Naive thymus-derived CD4-positive, alpha-beta T cell (primary cell): Measurements from ENCODE around the gene TLE2. TPM values are rescaled to one million over a fixed set of nuclear protein-coding genes. Genes with fewer than 3 reads are reported as not detected.
A peak's percentile ranks its signal among the peaks of the same experiment; 100 is the strongest.

ENCODE experiments used
- ATAC-seq: fragments of 150-1000 bp; cut with Tn5 transposase; 2 replicates; pipeline ENCODE4 v1.10.0; 2021; ENCODE audit warnings: mild to moderate bottlenecking, moderate library complexity
- CTCF ChIA-PET: fragments of 350-600 bp; sonication (Branson Sonifier 250); formaldehyde crosslinking; loops from one replicate; lab custom pipeline; 2021; ENCODE audit warnings: antibody characterized with exemption; lab: Charles Lee
- POLR2A ChIA-PET: fragments of 350-600 bp; sonication (Branson Sonifier 250); formaldehyde crosslinking; loops from one replicate; lab custom pipeline; 2021; ENCODE audit warnings: antibody characterized with exemption, inconsistent platforms; lab: Charles Lee
- DNase-seq, 9 donors: peaks; one replicate each; pipeline versions ENCODE4 v3.0.0 to v3.0.0-alpha.2; 2020 to 2022; ENCODE audit warnings: mixed read lengths in 1 of 9
- H3K27ac ChIP-seq: one replicate; pipeline ENCODE4 v1.7.0; 2013; ENCODE audit warnings: mild to moderate bottlenecking, low read depth, low read length, moderate library complexity
- H3K27me3 ChIP-seq, 2 donors: one replicate each; pipeline ENCODE4 v1.7.0; 2013; ENCODE audit warnings: low read length in 2 of 2, mild to moderate bottlenecking in 2 of 2, moderate library complexity in 2 of 2; ENCODE audit not compliant: control insufficient read depth in 2 of 2, insufficient read depth in 2 of 2
- H3K36me3 ChIP-seq, 3 experiments: 1 replicate in 2 of 3; 2 replicates in 1 of 3; pipeline ENCODE4 v1.7.0; 2013; ENCODE audit warnings: low read length in 3 of 3, mild to moderate bottlenecking in 3 of 3, moderate library complexity in 1 of 3; ENCODE audit not compliant: insufficient read depth in 3 of 3, control insufficient read depth in 2 of 3
- H3K4me1 ChIP-seq, 2 donors: one replicate each; pipeline ENCODE4 v1.7.0; 2013; ENCODE audit warnings: low read length in 2 of 2, mild to moderate bottlenecking in 2 of 2, moderate library complexity in 1 of 2; ENCODE audit not compliant: control insufficient read depth in 2 of 2, insufficient read depth in 2 of 2
- H3K4me3 ChIP-seq: 2 replicates; pipeline ENCODE4 v1.7.0; 2013; ENCODE audit warnings: mild to moderate bottlenecking, low read length
- H3K9me3 ChIP-seq, 3 experiments: 1 replicate in 2 of 3; 2 replicates in 1 of 3; pipeline ENCODE4 v1.7.0; 2013; ENCODE audit warnings: low read length in 3 of 3; ENCODE audit not compliant: control insufficient read depth in 2 of 3
- H3K27ac Mint-ChIP-seq, 9 donors: one replicate each; pipeline ENCODE4 v1.8.0; 2020 to 2022; ENCODE audit warnings: mixed read lengths in 9 of 9, mild to moderate bottlenecking in 8 of 9, moderate library complexity in 5 of 9, inconsistent platforms in 2 of 9
- H3K27me3 Mint-ChIP-seq, 5 donors: one replicate each; pipeline ENCODE4 v1.8.0; 2021 to 2022; ENCODE audit warnings: mixed read lengths in 5 of 5, mild to moderate bottlenecking in 1 of 5
- H3K36me3 Mint-ChIP-seq, 5 donors: one replicate each; pipeline ENCODE4 v1.8.0; 2020 to 2022; ENCODE audit warnings: mixed read lengths in 5 of 5, mild to moderate bottlenecking in 3 of 5, inconsistent platforms in 1 of 5
- H3K4me1 Mint-ChIP-seq, 7 donors: one replicate each; pipeline ENCODE4 v1.8.0; 2020 to 2022; ENCODE audit warnings: mixed read lengths in 7 of 7, mild to moderate bottlenecking in 3 of 7, inconsistent platforms in 1 of 7
- H3K4me3 Mint-ChIP-seq, 10 donors: one replicate each; pipeline ENCODE4 v1.8.0; 2020 to 2022; ENCODE audit warnings: mild to moderate bottlenecking in 10 of 10, mixed read lengths in 10 of 10, moderate library complexity in 6 of 10, inconsistent platforms in 2 of 10
- H3K9me3 Mint-ChIP-seq, 11 donors: one replicate each; pipeline ENCODE4 v1.8.0; 2020 to 2022; ENCODE audit warnings: mixed read lengths in 11 of 11, mild to moderate bottlenecking in 4 of 11, inconsistent platforms in 1 of 11, moderate library complexity in 1 of 11
- intact Hi-C, 2 donors: fragments of 100-400 bp; cut with micrococcal nuclease; formaldehyde crosslinking; loops; one replicate each; pipeline ENCODE4 v1.15.1; 2023
- polyA plus RNA-seq, 2 donors: library from polyadenylated mRNA; unstranded; fragments of 300-500 nt; fragmentation: Illumina TruSeq; gene quantifications; one replicate each; pipeline ENCODE4 v1.2.3, GENCODE V29; 2021
- total RNA-seq, 6 experiments: library from RNA in 5 of 6; stranded (reverse) in 5 of 6; gene quantifications; 1 replicate in 5 of 6; 2 replicates in 1 of 6; pipeline ENCODE4 v1.2.3 and lab custom pipeline; 2021 to 2026

The TLE2 gene
- total and polyA plus RNA-seq, 7 experiments from 2014 or later, result 1.1 to 33.6 (median 14.3) TPM

DNA sequence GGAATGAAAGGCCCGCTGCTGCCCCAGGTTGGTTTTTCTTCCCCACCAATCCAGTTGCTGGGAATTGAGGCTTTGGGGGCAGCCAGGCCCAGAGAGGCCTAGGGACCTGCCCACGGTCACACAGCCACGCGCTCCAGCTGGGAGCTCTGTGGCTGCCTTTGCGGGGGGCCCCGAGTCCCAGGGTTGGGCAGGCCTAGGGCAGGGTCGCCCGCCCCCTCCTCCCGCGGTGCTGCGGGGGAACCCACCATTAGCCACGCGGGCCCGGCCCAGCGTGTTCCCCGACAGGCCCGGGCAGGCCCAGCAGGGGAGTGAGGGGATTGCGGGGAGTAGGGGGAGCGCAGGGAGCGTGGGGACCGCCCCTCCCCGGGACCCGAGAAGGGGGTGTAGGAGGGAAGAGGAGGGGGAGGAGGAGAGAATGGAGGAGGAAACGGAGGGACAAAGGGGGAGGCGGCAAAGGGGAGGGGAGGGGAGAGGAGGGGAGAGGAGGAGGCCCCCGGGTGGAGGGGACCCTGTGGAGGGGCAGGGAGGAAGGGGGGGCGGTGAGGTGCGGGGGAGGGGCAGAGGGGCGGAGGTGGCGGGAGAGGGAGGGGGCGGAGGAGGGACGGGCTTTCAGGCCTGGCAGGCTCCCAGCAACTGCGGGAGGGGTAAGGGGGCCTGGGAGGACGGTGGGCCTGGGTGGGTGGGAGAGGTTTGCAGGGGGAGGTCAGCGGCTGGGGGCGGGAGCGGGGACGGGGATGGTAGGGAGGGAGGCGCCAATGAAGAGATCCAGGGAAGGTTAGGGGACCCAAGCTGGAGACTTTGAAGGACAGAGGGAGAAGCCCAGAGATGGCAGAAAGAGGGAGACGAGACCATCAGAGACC, 12.9 kb upstream of the TLE2 start:
- peak overlapping the region in 9 of 10 donors; percentile 34 to 84 (median 70) for H3K4me3 Mint-ChIP-seq

DNA sequence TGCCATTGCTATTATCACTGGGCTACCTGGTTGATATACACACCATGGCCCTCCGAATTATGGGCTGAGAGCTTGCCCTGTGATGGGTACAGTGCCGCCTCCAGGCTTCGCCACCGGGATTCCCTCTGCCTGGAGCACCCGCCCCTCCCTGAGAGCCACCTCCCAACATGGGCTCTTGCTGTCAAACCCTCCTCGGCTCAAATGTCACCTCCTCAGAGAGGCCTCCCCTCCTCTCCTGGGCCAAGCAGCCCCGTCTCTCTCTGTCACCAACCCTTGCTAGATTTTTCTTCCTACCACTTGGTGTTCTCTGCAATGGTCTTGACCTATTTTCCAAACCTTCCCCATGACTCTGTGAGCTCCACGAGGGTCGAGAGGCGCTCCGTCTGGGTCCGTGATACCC, 12.2 kb upstream of the TLE2 start:
- peaks cover 0 to 5% of the 10 kb centered on the region in 2 donors for H3K4me1 ChIP-seq
- Mint-ChIP-seq H3K27me3 (peaks cover 0 to 11% (median 0%) of the 10 kb centered on the region in 5 donors), H3K9me3 (peaks cover 0 to 2% (median 0%) of the 10 kb centered on the region in 11 donors), H3K4me3 (peak overlapping the region in 3 of 10 donors; percentile 16 to 45 (median 25)), H3K36me3 (no peaks in the 10 kb centered on the region), H3K27ac (peak overlapping the region in 7 of 9 donors; percentile 18 to 83 (median 67)), H3K4me1 (peaks cover 12 to 40% (median 26%) of the 10 kb centered on the region in 7 donors)
- no peak overlapping the region for H3K4me3 ChIP-seq
- peak overlapping the region; percentile 51 for H3K27ac ChIP-seq
- ChIA-PET CTCF (no interaction called here), POLR2A (interaction anchor here (1.3 to 9.9 kb wide), 3 partner anchors 11 to 16 kb away, joined by 3 to 359 read pairs (median 10); partner anchors contain the start of gene TLE5)
- H3K36me3 ChIP-seq, result no peaks in the 10 kb centered on the region
- DNase-seq, result no peak
- ATAC-seq, result no peak
- intact Hi-C loops, result no loop called here
- H3K27me3 ChIP-seq, result no peaks in the 10 kb centered on the region
- H3K9me3 ChIP-seq, result no peaks in the 10 kb centered on the region

More for the DNA sequence above, 12.9 kb upstream of the TLE2 start:
- intact Hi-C loops, result no loop called here
- Histone ChIP-seq H3K27ac (peak overlapping the region; percentile 58), H3K4me3 (no peak overlapping the region), H3K36me3 (no peaks in the 10 kb centered on the region), H3K4me1 (no peaks in the 10 kb centered on the region), H3K9me3 (no peaks in the 10 kb centered on the region), H3K27me3 (no peaks in the 10 kb centered on the region)
- Mint-ChIP-seq H3K4me1 (peaks cover 5 to 40% (median 23%) of the 10 kb centered on the region in 7 donors), H3K27ac (peak overlapping the region in 8 of 9 donors; percentile 34 to 90 (median 78)), H3K36me3 (no peaks in the 10 kb centered on the region), H3K9me3 (peaks cover 0 to 2% (median 0%) of the 10 kb centered on the region in 11 donors), H3K27me3 (peaks cover 0 to 13% (median 0%) of the 10 kb centered on the region in 5 donors)
- DNase-seq, result no peak
- CTCF ChIA-PET, result interaction anchor here (0.7 to 1.3 kb wide), 3 partner anchors 10 to 19 kb away, joined by 3 to 5 read pairs (median 4); no protein-coding TSS in a partner anchor
- POLR2A ChIA-PET, result interaction anchor here (0.7 to 9.9 kb wide), 5 partner anchors 12 to 62 kb away, joined by 3 to 359 read pairs (median 4); partner anchors contain the start of gene TLE5
- ATAC-seq, result no peak

DNA sequence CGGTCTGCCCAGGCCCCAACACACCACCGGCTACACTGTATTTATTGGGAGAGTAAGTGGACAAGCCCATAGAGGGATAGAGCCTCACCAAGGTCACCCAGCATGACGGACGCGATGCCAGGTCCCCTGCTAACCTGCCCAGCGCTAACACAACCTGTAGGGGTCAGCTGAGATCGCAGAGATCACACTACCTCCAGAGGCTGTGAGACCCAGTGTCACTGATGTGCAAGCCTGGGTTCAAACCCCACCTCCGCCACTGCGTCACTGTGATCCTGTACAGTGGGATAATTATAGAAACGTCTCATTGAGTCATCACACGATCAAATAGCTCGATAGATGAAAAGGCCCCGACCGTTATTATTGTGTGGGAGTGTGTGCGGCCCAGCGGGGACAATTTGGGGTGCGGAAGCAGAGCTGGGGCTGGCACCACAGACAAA, 10.6 kb upstream of the TLE2 start:
- ATAC-seq, result no peak
- H3K36me3 Mint-ChIP-seq, result no peaks in the 10 kb centered on the region
- CTCF ChIA-PET, result interaction anchor here (0.6 to 1.3 kb wide), 4 partner anchors 13 to 64 kb away, joined by 3 to 6 read pairs (median 4); no protein-coding TSS in a partner anchor
- H3K27me3 Mint-ChIP-seq, result peaks cover 0 to 12% (median 0%) of the 10 kb centered on the region in 5 donors
- peaks cover 22 to 44% (median 28%) of the 10 kb centered on the region in 7 donors for H3K4me1 Mint-ChIP-seq
- Histone ChIP-seq H3K4me1 (peaks cover 7 to 14% of the 10 kb centered on the region in 2 donors), H3K27me3 (no peaks in the 10 kb centered on the region), H3K9me3 (no peaks in the 10 kb centered on the region), H3K4me3 (no peak overlapping the region), H3K27ac (no peak overlapping the region), H3K36me3 (no peaks in the 10 kb centered on the region)
- DNase-seq, result no peak
- H3K27ac Mint-ChIP-seq, result peak overlapping the region in 8 of 9 donors; percentile 23 to 85 (median 64)
- intact Hi-C loops, result loop anchor here (5.0 kb wide), 2 partner anchors 148 to 948 kb away; partner anchors contain the start of genes EEF2 (in 1 of the 2) and NCLN (in 1 of the 2)
- H3K9me3 Mint-ChIP-seq, result peaks cover 0 to 5% (median 0%) of the 10 kb centered on the region in 11 donors
- H3K4me3 Mint-ChIP-seq, result peak overlapping the region in 2 of 10 donors; percentile 6 to 18
- POLR2A ChIA-PET, result interaction anchor here (0.6 to 9.9 kb wide), 5 partner anchors 9 to 26 kb away, joined by 3 to 359 read pairs (median 4); partner anchors contain the start of gene TLE5

DNA sequence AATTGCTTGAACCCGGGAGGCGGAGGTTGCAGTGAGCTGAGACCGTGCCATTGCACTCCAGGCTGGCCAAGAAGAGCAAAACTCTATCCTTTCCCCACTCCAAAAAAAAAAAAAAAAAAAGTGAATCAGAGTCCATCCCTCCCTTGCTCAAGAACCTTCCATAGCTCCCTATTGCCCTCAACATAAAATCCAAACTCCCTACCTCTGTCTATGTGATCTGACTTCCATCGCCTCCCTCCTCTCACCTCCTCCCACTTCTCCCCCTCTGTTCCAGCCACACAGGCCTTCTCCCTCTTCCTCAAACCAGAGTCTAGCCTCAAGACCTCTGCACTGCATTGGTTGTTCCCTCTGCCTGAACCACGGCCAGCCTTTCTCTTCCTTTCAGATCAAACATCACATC, 10.0 kb upstream of the TLE2 start:
- no peak overlapping the region for H3K4me3 ChIP-seq
- no peak overlapping the region for H3K27ac ChIP-seq
- intact Hi-C loops, result loop anchor here (5.0 kb wide), 2 partner anchors 148 to 948 kb away; partner anchors contain the start of genes EEF2 (in 1 of the 2) and NCLN (in 1 of the 2)
- no peaks in the 10 kb centered on the region for H3K36me3 ChIP-seq
- no peaks in the 10 kb centered on the region for H3K27me3 ChIP-seq
- Mint-ChIP-seq H3K36me3 (no peaks in the 10 kb centered on the region), H3K4me1 (peaks cover 28 to 44% (median 31%) of the 10 kb centered on the region in 7 donors), H3K27ac (peak overlapping the region in 6 of 9 donors; percentile 23 to 85 (median 64)), H3K4me3 (peak overlapping the region in 2 of 10 donors; percentile 6 to 13), H3K27me3 (peaks cover 0 to 16% (median 0%) of the 10 kb centered on the region in 5 donors), H3K9me3 (peaks cover 0 to 5% (median 0%) of the 10 kb centered on the region in 11 donors)
- DNase-seq (no peak), ATAC-seq (no peak)
- H3K4me1 ChIP-seq, result peaks cover 11 to 16% of the 10 kb centered on the region in 2 donors
- POLR2A ChIA-PET, result interaction anchor here (0.6 to 9.9 kb wide), 6 partner anchors 8 to 33 kb away, joined by 3 to 359 read pairs (median 6); partner anchors contain the start of genes TLE2 and TLE5
- no peaks in the 10 kb centered on the region for H3K9me3 ChIP-seq
- CTCF ChIA-PET, result interaction anchor here (0.6 to 1.3 kb wide), 4 partner anchors 14 to 391 kb away, joined by 3 to 4 read pairs (median 4); no protein-coding TSS in a partner anchor

DNA sequence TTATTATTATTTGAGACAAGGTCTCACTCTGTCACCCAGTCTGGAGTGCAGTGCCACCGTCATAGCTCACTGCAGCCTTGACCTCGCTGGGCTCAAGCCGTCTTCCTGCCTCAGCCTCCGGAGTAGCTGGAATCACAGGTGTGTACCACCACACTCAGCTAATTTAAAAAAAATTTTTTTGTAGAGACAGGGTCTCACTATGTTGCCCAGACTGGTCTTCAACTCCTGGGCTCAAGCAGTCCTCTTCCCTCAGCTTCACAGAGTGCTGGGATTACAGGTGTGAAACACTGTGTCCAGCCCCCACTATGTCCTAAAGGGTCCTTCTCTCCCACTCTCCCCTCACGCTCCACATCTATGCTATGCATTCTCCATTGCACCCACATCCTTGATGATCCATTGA, 9.1 kb upstream of the TLE2 start:
- POLR2A ChIA-PET, result interaction anchor here (0.6 to 9.9 kb wide), 4 partner anchors 9 to 780 kb away, joined by 3 to 359 read pairs (median 26); partner anchors contain the start of genes TLE2 and TLE5
- Histone ChIP-seq H3K4me3 (no peak overlapping the region), H3K27ac (no peak overlapping the region), H3K27me3 (no peaks in the 10 kb centered on the region), H3K36me3 (no peaks in the 10 kb centered on the region), H3K4me1 (peaks cover 11 to 16% of the 10 kb centered on the region in 2 donors), H3K9me3 (no peaks in the 10 kb centered on the region)
- DNase-seq, result no peak
- Mint-ChIP-seq H3K4me1 (peaks cover 28 to 49% (median 33%) of the 10 kb centered on the region in 7 donors), H3K9me3 (peaks cover 0 to 5% (median 0%) of the 10 kb centered on the region in 11 donors), H3K27me3 (peaks cover 0 to 24% (median 0%) of the 10 kb centered on the region in 5 donors), H3K36me3 (no peaks in the 10 kb centered on the region), H3K27ac (peak overlapping the region in 5 of 9 donors; percentile 14 to 60 (median 53)), H3K4me3 (peak overlapping the region in 3 of 10 donors; percentile 3 to 58 (median 38))
- intact Hi-C loops, result loop anchor here (5.0 kb wide), 2 partner anchors 149 to 949 kb away; partner anchors contain the start of genes EEF2 (in 1 of the 2) and NCLN (in 1 of the 2)
- ATAC-seq, result no peak
- CTCF ChIA-PET, result no interaction called here
